GM12878 (cell line): Measurements from ENCODE around the gene DSG1. TPM values are rescaled to one million over a fixed set of nuclear protein-coding genes. Genes with fewer than 3 reads are reported as not detected.

Experiments
- ATAC-seq: fragments of 200-7000 bp; cut with Tn5 transposase; 3 replicates; pipeline ENCODE4 v1.9.1; 2020; ENCODE audit warnings: mild to moderate bottlenecking, moderate library complexity
- Bru-seq: library from RNA; stranded (reverse); fragments of 400-500 nt; gene quantifications from one replicate; lab custom pipeline; 2021; lab: Mats Ljungman, UMichigan
- BruChase-seq, 2 experiments: library from RNA; stranded (reverse); fragments of 400-500 nt; gene quantifications; one replicate each; lab custom pipeline; 2021; lab: Mats Ljungman, UMichigan
- BruUV-seq: library from RNA; stranded (reverse); fragments of 400-500 nt; replicated peaks from 2 replicates; lab custom pipeline; 2021; lab: Mats Ljungman, UMichigan
- CTCF ChIA-PET: fragments of 300-600 bp; sonication (Branson Sonifier 250); formaldehyde crosslinking; extraction: SDS; loops from one replicate; lab custom pipeline; 2021; ENCODE audit warnings: inconsistent platforms; lab: Yijun Ruan, JAX
- POLR2A ChIA-PET: fragments of 350-600 bp; formaldehyde crosslinking; extraction: SDS; loops from one replicate; lab custom pipeline; 2021; ENCODE audit warnings: inconsistent platforms; lab: Charles Lee
- RAD21 ChIA-PET: fragments of 300-600 bp; sonication (Branson Sonifier 250); formaldehyde crosslinking; loops from one replicate; lab custom pipeline; 2023; ENCODE audit warnings: antibody characterized with exemption; ENCODE audit not compliant: unreplicated experiment; lab: Charles Lee
- SMC1A ChIA-PET: fragments of 300-600 bp; sonication (Branson Sonifier 250); formaldehyde crosslinking; loops from one replicate; lab custom pipeline; 2023; ENCODE audit not compliant: unreplicated experiment, uncharacterized antibody; lab: Charles Lee
- DNase-seq: peaks from one replicate; pipeline ENCODE4 v3.0.0-alpha.2; 2011; ENCODE audit warnings: low read depth, low spot score
- FAIRE-seq: peaks from 3 replicates; lab custom pipeline; 2011; peaks lifted over from hg19 to GRCh38; lab: Jason Lieb, UNC
- H2AFZ ChIP-seq: 2 replicates; pipeline ENCODE4 v1.6.0; 2011; ENCODE audit warnings: low read depth, low read length, control low read depth; ENCODE audit not compliant: control insufficient read depth
- H3K27ac ChIP-seq: 2 replicates; pipeline ENCODE4 v1.5.1; 2011; ENCODE audit warnings: control low read depth; ENCODE audit not compliant: control insufficient read depth, insufficient read depth
- H3K27me3 ChIP-seq, 2 experiments: replicated peaks in 1 of 2; 2 replicates each; pipeline versions ENCODE4 v1.6.0 to v1.6.1; 2011; ENCODE audit warnings: low read length in 1 of 2; ENCODE audit not compliant: control insufficient read depth in 2 of 2, insufficient read depth in 2 of 2
- H3K36me3 ChIP-seq, 2 experiments: 2 replicates each; pipeline ENCODE4 v1.5.1; 2011; ENCODE audit warnings: low read length in 1 of 2; ENCODE audit not compliant: control insufficient read depth in 2 of 2, insufficient read depth in 2 of 2
- H3K4me1 ChIP-seq: 2 replicates; pipeline ENCODE4 v1.6.1; 2011; ENCODE audit warnings: mild to moderate bottlenecking, low read length, moderate library complexity, mixed read lengths; ENCODE audit not compliant: control insufficient read depth, insufficient read depth
- H3K4me2 ChIP-seq: 2 replicates; pipeline ENCODE4 v1.6.0; 2011; ENCODE audit warnings: control low read depth; ENCODE audit not compliant: control insufficient read depth, insufficient read depth
- H3K4me3 ChIP-seq: fragments of 200-600 bp; sonication (generic); 2 replicates; pipeline ENCODE4 v1.5.1; 2016
- H3K79me2 ChIP-seq: 2 replicates; pipeline ENCODE4 v1.6.0; 2011; ENCODE audit warnings: low read length; ENCODE audit not compliant: control insufficient read depth, insufficient read depth
- H3K9ac ChIP-seq: 2 replicates; pipeline ENCODE4 v1.8.0; 2011; ENCODE audit warnings: low read length, control low read depth, mixed read lengths; ENCODE audit not compliant: control insufficient read depth, insufficient read depth
- H3K9me3 ChIP-seq: replicated peaks from 3 replicates; pipeline ENCODE4 v1.5.1; 2011; ENCODE audit warnings: mild to moderate bottlenecking, low read length; ENCODE audit not compliant: control insufficient read depth, insufficient read depth
- H4K20me1 ChIP-seq: 2 replicates; pipeline ENCODE4 v1.6.0; 2011; ENCODE audit not compliant: control insufficient read depth, insufficient read depth
- CHD4 ChIP-seq: fragments of 200-600 bp; sonication (generic); IDR thresholded peaks from 2 replicates; pipeline ENCODE4 v1.6.1; 2016; ENCODE audit warnings: mild to moderate bottlenecking
- EZH2 ChIP-seq: IDR thresholded peaks from 2 replicates; pipeline ENCODE4 v1.6.1; 2012; ENCODE audit warnings: low read depth, mild to moderate bottlenecking, control low read depth, inconsistent platforms, low read length, borderline replicate concordance; ENCODE audit not compliant: control insufficient read depth
- FOXM1 ChIP-seq: IDR thresholded peaks from 2 replicates; pipeline ENCODE4 v1.6.1; 2012; ENCODE audit warnings: low read depth, mild to moderate bottlenecking, inconsistent platforms, low read length, moderate library complexity
- NFYA ChIP-seq: IDR thresholded peaks from 2 replicates; pipeline ENCODE4 v1.6.1; 2011; ENCODE audit warnings: low read depth, mild to moderate bottlenecking, low read length, improper control_type of control experiment, borderline replicate concordance
- SIX5 ChIP-seq: IDR thresholded peaks from 2 replicates; pipeline ENCODE4 v1.6.1; 2011; ENCODE audit warnings: mild to moderate bottlenecking, low read depth, low read length, moderate library complexity; ENCODE audit not compliant: severe bottlenecking
- SPI1 ChIP-seq: IDR thresholded peaks from 2 replicates; pipeline ENCODE4 v1.6.1; 2011; ENCODE audit warnings: low read depth, mild to moderate bottlenecking, low read length, moderate library complexity, borderline replicate concordance; ENCODE audit not compliant: insufficient read depth
- ZNF622 ChIP-seq: fragments of 450-650 bp; IDR thresholded peaks from 2 replicates; pipeline ENCODE4 v1.6.1; 2017; ENCODE audit warnings: mild to moderate bottlenecking, inconsistent platforms
- WGBS: methylation state at CpG from one replicate; pipeline ENCODE4 v1.1.6; 2016; ENCODE audit warnings: low lambda C conversion rate; ENCODE audit not compliant: insufficient replicate concordance, insufficient coverage; ENCODE audit errors: missing lambda C conversion rate; 5-methylcytosine and 5-hydroxymethylcytosine counted together
- in situ Hi-C: fragments of 300-500 bp; cut with MboI; formaldehyde crosslinking; loops from 9 replicates; pipeline ENCODE4 v1.14.3; 2018; ENCODE audit warnings: mixed read lengths
- intact Hi-C: fragments of 100-400 bp; cut with micrococcal nuclease; formaldehyde crosslinking; loops from one replicate; pipeline ENCODE4 v1.14.2; 2022; ENCODE audit not compliant: unreplicated experiment
- long read RNA-seq, 2 experiments: library from polyadenylated mRNA; unstranded; transcript quantifications; one replicate each; pipeline ENCODE4 v2.0.0, GENCODE V29; 2019 to 2020
- polyA minus RNA-seq, 3 experiments: library from RNA; depleted of rRNA, polyadenylated mRNA; stranded (reverse); fragments of >200 nt; gene quantifications; 2 replicates each; pipeline ENCODE4 v1.2.3, GENCODE V29; 2011
- polyA plus RNA-seq, 11 experiments: library from polyadenylated mRNA; depleted of rRNA in 4 of 11; unstranded in 6 of 11; stranded (reverse) in 5 of 11; fragments of >200 nt; fragmentation: Nextera tagmentation in 4 of 11; fragmentation: Illumina TruSeq in 1 of 11; extraction: Ambion mirVana in 4 of 11; extraction: Trizol in 1 of 11; gene quantifications; 1 replicate in 1 of 11; 2 replicates in 10 of 11; pipeline versions ENCODE4 v1.2.1 to v1.2.3, GENCODE V29; 2011 to 2016; ENCODE audit warnings: inconsistent platforms in 2 of 11, missing spikeins in 2 of 11, low read depth in 1 of 11
- total RNA-seq, 4 experiments: library from RNA; depleted of rRNA in 3 of 4; stranded (reverse); fragments of >200 nt in 3 of 4; fragmentation: Illumina TruSeq in 1 of 4; extraction: Trizol in 1 of 4; gene quantifications; 2 replicates each; pipeline versions ENCODE4 v1.2.1 to v1.2.3, GENCODE V29; 2013 to 2021

The DSG1 gene
- total RNA-seq (2013; cell fraction: nucleolus; rRNA removed) = not detected in 2 replicates
- 4.9 and 5.2 TPM in 2 replicates for total RNA-seq (2014; rRNA removed)
- total RNA-seq (2014; rRNA removed; fragmentation: Illumina TruSeq; extraction: Trizol) = 4.5 and 5.0 TPM in 2 replicates
- 2.8 and 3.9 TPM in 2 replicates for total RNA-seq (2021)
- 0.04 TPM for polyA plus RNA-seq (2011; ENCODE audit: low read depth)
- polyA plus RNA-seq (2011; rRNA removed) = 0.10 TPM in 1 of 2 replicates, not detected in the other
- polyA plus RNA-seq (2011; cell fraction: cytosol; rRNA removed) = not detected in 2 replicates
- polyA plus RNA-seq (2011; cell fraction: nucleus; rRNA removed) = not detected in 2 replicates
- polyA plus RNA-seq (2012) = 0.10 TPM in 1 of 2 replicates, not detected in the other
- polyA plus RNA-seq (2014; fragmentation: Illumina TruSeq; extraction: Trizol) = 3.6 and 4.6 TPM in 2 replicates
- under 1 TPM; 0.48 to 0.71 TPM for polyA plus RNA-seq (2014; fragmentation: Nextera tagmentation; extraction: Ambion mirVana)
- polyA plus RNA-seq (2014; rRNA removed) = 1.7 and 2.0 TPM in 2 replicates
- polyA plus RNA-seq (2016; fragmentation: Nextera tagmentation; extraction: Ambion mirVana) = 1 to 10 TPM; 2.3 to 3.5 TPM
- polyA minus RNA-seq (2011; rRNA and poly(A)+ RNA removed) = not detected in 2 replicates
- not detected in 2 replicates for polyA minus RNA-seq (2011; cell fraction: cytosol; rRNA and poly(A)+ RNA removed)
- not detected in 2 replicates for polyA minus RNA-seq (2011; cell fraction: nucleus; rRNA and poly(A)+ RNA removed)
- percentile 5 among the genes with signal in this experiment for Bru-seq, nascent RNA
- BruChase-seq, experiment 1, labeled RNA remaining after a 6-hour chase = percentile 12 among the genes with signal in this experiment
- BruChase-seq, experiment 2, labeled RNA remaining after a 2-hour chase = percentile 9 among the genes with signal in this experiment
- long read RNA-seq, experiment 1 = 0 reads
- long read RNA-seq, experiment 2 = 0 reads

GRCh38 chr18:31317860-31318259, at the start of gene DSG1:
Gene DSG1, plus strand, starts transcription at chr18:31318160. Its CDS starts 141 bp downstream, at chr18:31318301.
- CTCF ChIA-PET = no interaction called here
- H3K27ac ChIP-seq = no peak within 1 kb of the TSS
- no peaks in the 10 kb centered on the region for H4K20me1 ChIP-seq
- H3K9me3 ChIP-seq = no peaks in the 10 kb centered on the region
- H3K79me2 ChIP-seq = no peaks in the 10 kb centered on the region
- H3K4me1 ChIP-seq = no peaks in the 10 kb centered on the region
- TF ChIP-seq SPI1 = no peak
- TF ChIP-seq ZNF622 = no peak
- no peak for TF ChIP-seq CHD4
- no peak for TF ChIP-seq EZH2
- no peak for TF ChIP-seq SIX5
- no peak for TF ChIP-seq FOXM1
- TF ChIP-seq NFYA = no peak
- RAD21 ChIA-PET = no interaction called here
- SMC1A ChIA-PET = no interaction called here
- 22% methylated on average over 3 of the region's 3 CpGs for WGBS
- no peak within 1 kb of the TSS for H3K4me2 ChIP-seq
- DNase-seq (no peak), ATAC-seq (no peak), FAIRE-seq (no peak)
- in situ Hi-C loops (no loop called here), intact Hi-C loops (no loop called here)
- no peaks in the 10 kb centered on the region for H3K27me3 ChIP-seq
- POLR2A ChIA-PET = no interaction called here
- no peak within 1 kb of the TSS for H2AFZ ChIP-seq
- H3K9ac ChIP-seq = no peak within 1 kb of the TSS
- H3K4me3 ChIP-seq = no peak within 1 kb of the TSS
- BruUV-seq = no TSS peak
- H3K36me3 ChIP-seq = no peaks in the 10 kb centered on the region
